ENCODE data around the gene GUCY2D.

GUCY2D gene

DNA sequence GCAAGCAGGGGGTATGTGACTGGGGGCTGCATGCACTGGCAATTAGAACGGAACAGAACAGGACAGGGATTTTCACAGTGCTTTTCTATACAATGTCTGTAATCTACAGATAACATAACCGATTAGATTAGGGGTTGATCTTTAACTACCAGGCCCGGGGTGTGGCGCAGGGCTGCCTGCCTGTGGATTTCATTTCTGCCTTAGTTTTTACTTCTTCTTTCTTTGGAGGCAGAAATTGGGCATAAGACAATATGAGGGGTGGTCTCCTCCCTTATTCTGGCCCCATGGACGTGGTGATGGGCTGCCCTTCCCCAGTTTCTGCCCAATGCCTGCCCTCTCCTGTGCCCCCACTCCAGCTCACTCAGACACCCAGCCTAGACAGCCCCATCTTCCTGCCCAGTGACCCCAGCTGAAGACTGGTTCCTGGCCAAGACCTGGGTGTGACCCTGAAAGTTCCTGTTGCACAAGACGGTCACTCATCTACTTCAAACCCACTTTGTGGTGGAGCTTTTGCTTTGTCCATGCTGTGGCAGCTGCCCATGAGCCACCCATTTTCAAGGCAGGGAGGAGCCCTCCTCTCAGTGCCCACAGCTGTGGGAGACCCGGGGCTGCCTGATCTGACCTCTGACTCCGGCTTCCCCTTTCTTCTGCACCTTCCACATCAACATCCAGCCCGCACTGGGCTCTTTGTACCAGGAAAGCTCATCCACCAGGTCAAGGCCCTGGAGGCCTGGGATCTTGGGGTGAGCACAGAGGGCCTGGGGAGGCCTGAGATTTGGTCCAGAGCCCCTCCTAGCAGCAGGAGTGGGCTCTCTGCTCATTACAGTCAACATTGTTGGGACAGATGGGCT, 66.5 kb downstream of the GUCY2D start:
- DNase-seq = no peak

DNA sequence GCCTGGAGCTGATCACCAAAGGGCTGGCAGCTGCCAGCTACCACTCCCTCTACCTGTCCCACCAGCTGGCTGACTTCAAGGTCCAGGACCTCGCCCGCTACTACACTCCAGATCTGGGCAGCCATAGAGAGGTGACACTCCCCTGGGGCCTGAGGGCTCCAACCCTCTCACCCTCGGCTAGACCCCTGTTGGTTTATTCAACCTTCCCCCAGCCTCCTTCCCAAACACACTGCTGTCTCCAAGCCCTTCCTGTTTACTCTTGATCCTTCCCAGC, 67.1 kb downstream of the GUCY2D start:
- DNase-seq = no peak

All from NCI-H446 (cell line).